HCT116 (cell line): ENCODE measurements around the gene PALMD.

Source experiments
- CEBPB ChIP-seq: IDR thresholded peaks from 2 replicates; pipeline ENCODE4 v1.6.1; 2012; ENCODE audit warnings: low read depth
- EGR1 ChIP-seq: IDR thresholded peaks from 2 replicates; pipeline ENCODE4 v1.6.1; 2012; ENCODE audit warnings: low read depth
- EZH2 ChIP-seq: fragments of 200-600 bp; sonication (generic); IDR thresholded peaks from 2 replicates; pipeline ENCODE4 v1.6.1; 2017; ENCODE audit warnings: antibody characterized with exemption, mixed run types
- EZH2phosphoT487 ChIP-seq: fragments of 200-600 bp; IDR thresholded peaks from 2 replicates; pipeline ENCODE4 v1.6.1; 2018; ENCODE audit warnings: antibody characterized with exemption, borderline replicate concordance
- JUND ChIP-seq: IDR thresholded peaks from 2 replicates; pipeline ENCODE4 v1.6.1; 2012
- POLR2A ChIP-seq: IDR thresholded peaks from 2 replicates; pipeline ENCODE4 v1.7.0; 2011; ENCODE audit warnings: borderline replicate concordance; ENCODE audit not compliant: insufficient read depth, insufficient read length; ENCODE audit errors: extremely low read depth
- POLR2AphosphoS5 ChIP-seq: IDR thresholded peaks from 2 replicates; pipeline ENCODE4 v1.6.1; 2011; ENCODE audit warnings: mild to moderate bottlenecking, low read depth, low read length, moderate library complexity
- RAD21 ChIP-seq: IDR thresholded peaks from 2 replicates; pipeline ENCODE4 v1.6.1; 2012; ENCODE audit warnings: low read depth, mild to moderate bottlenecking
- TCF7L2 ChIP-seq: IDR thresholded peaks from 2 replicates; pipeline ENCODE4 v1.7.0; 2011; ENCODE audit warnings: borderline replicate concordance, inconsistent platforms; ENCODE audit not compliant: insufficient read depth, insufficient read length; ENCODE audit errors: extremely low read depth
- YY1 ChIP-seq: IDR thresholded peaks from 2 replicates; pipeline ENCODE4 v1.6.1; 2011; ENCODE audit warnings: low read length, low read depth, moderate library complexity, mild to moderate bottlenecking; ENCODE audit not compliant: insufficient replicate concordance; ENCODE audit errors: extremely low read depth
- ZFX ChIP-seq: fragments of 450-650 bp; IDR thresholded peaks from 2 replicates; pipeline ENCODE4 v1.6.1; 2017
- ZNF274 ChIP-seq: fragments of 200-500 bp; sonication (Bioruptor generic); IDR thresholded peaks from 2 replicates; pipeline ENCODE4 v1.6.1; 2014; ENCODE audit warnings: mild to moderate bottlenecking, low read depth, low read length, inconsistent platforms
- TF ChIP-seq, protein P1 (sequence below), 3 experiments: fragments of 200-600 bp in 1 of 3; sonication (generic) in 1 of 3; IDR thresholded peaks in 2 of 3; conservative IDR thresholded peaks in 1 of 3; 2 replicates each; pipeline ENCODE4 v1.5.1; 2012 to 2017; ENCODE audit warnings: low read depth in 2 of 3, low read length in 2 of 3, antibody characterized with exemption in 1 of 3, borderline replicate concordance in 1 of 3, control low read depth in 1 of 3, mild to moderate bottlenecking in 1 of 3, mixed read lengths in 1 of 3, mixed run types in 1 of 3, moderate library complexity in 1 of 3; ENCODE audit not compliant: insufficient read depth in 1 of 3
- TF ChIP-seq, protein P2 (sequence below): IDR thresholded peaks from 2 replicates; pipeline ENCODE4 v1.6.1; 2012; ENCODE audit warnings: low read depth

- no peak for TF ChIP-seq ZNF274
- TF ChIP-seq, protein P1, sequence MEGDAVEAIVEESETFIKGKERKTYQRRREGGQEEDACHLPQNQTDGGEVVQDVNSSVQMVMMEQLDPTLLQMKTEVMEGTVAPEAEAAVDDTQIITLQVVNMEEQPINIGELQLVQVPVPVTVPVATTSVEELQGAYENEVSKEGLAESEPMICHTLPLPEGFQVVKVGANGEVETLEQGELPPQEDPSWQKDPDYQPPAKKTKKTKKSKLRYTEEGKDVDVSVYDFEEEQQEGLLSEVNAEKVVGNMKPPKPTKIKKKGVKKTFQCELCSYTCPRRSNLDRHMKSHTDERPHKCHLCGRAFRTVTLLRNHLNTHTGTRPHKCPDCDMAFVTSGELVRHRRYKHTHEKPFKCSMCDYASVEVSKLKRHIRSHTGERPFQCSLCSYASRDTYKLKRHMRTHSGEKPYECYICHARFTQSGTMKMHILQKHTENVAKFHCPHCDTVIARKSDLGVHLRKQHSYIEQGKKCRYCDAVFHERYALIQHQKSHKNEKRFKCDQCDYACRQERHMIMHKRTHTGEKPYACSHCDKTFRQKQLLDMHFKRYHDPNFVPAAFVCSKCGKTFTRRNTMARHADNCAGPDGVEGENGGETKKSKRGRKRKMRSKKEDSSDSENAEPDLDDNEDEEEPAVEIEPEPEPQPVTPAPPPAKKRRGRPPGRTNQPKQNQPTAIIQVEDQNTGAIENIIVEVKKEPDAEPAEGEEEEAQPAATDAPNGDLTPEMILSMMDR (IDR thresholded peaks at IDR 0.05 in 2 of 3, conservative IDR thresholded peaks at IDR 0.05 in 1 of 3; ENCODE audit: borderline replicate concordance in 1 of 3, insufficient read depth in 1 of 3, low read depth in 2 of 3, low read length in 2 of 3), result no peak
- no peak for TF ChIP-seq POLR2AphosphoS5
- TF ChIP-seq CEBPB, result no peak
- no peak for TF ChIP-seq EZH2
- no peak for TF ChIP-seq RAD21
- TF ChIP-seq JUND, result no peak
- TF ChIP-seq TCF7L2, result no peak
- TF ChIP-seq EGR1, result no peak
- no peak for TF ChIP-seq ZFX
- no peak for TF ChIP-seq EZH2phosphoT487
- TF ChIP-seq POLR2A, result no peak
- TF ChIP-seq YY1, result no peak
- TF ChIP-seq, protein P2, sequence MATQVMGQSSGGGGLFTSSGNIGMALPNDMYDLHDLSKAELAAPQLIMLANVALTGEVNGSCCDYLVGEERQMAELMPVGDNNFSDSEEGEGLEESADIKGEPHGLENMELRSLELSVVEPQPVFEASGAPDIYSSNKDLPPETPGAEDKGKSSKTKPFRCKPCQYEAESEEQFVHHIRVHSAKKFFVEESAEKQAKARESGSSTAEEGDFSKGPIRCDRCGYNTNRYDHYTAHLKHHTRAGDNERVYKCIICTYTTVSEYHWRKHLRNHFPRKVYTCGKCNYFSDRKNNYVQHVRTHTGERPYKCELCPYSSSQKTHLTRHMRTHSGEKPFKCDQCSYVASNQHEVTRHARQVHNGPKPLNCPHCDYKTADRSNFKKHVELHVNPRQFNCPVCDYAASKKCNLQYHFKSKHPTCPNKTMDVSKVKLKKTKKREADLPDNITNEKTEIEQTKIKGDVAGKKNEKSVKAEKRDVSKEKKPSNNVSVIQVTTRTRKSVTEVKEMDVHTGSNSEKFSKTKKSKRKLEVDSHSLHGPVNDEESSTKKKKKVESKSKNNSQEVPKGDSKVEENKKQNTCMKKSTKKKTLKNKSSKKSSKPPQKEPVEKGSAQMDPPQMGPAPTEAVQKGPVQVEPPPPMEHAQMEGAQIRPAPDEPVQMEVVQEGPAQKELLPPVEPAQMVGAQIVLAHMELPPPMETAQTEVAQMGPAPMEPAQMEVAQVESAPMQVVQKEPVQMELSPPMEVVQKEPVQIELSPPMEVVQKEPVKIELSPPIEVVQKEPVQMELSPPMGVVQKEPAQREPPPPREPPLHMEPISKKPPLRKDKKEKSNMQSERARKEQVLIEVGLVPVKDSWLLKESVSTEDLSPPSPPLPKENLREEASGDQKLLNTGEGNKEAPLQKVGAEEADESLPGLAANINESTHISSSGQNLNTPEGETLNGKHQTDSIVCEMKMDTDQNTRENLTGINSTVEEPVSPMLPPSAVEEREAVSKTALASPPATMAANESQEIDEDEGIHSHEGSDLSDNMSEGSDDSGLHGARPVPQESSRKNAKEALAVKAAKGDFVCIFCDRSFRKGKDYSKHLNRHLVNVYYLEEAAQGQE, result no peak
Observed at GRCh38 chr1:99658031-99658290, 12.0 kb downstream of the PALMD start.
